Measurements from ENCODE around the gene ATP9A.

GRCh38 chr20:51745804-51746203, 22.4 kb downstream of the ATP9A start:
- TF ChIP-seq POLR2AphosphoS5 (IDR thresholded peaks at IDR 0.05; ENCODE audit: borderline replicate concordance, low read depth, low read length) (no peak), EZH2 (IDR thresholded peaks at IDR 0.05) (no peak), FOXP2 (optimal IDR thresholded peaks at IDR 0.05; ENCODE audit: control extremely low read depth, extremely low read length, insufficient read depth) (no peak)

Data from SK-N-MC (cell line).